Keratinocyte (primary cell): ENCODE measurements around the gene SHC3. TPM values are rescaled to one million over a fixed set of nuclear protein-coding genes. Genes with fewer than 3 reads are reported as not detected.

ENCODE experiments used
- DNase-seq: peaks from one replicate; pipeline ENCODE4 v3.0.0-alpha.2; 2011; ENCODE audit warnings: low read depth, missing footprints, low spot score
- FAIRE-seq: peaks from 2 replicates; lab custom pipeline; 2011; peaks lifted over from hg19 to GRCh38; lab: Jason Lieb, UNC
- H2AFZ ChIP-seq: 2 replicates; pipeline ENCODE4 v1.6.0; 2012; ENCODE audit warnings: low read length, control low read depth, inconsistent platforms; ENCODE audit not compliant: control insufficient read depth
- H3K27ac ChIP-seq: 2 replicates; pipeline ENCODE4 v1.5.1; 2011; ENCODE audit warnings: low read length; ENCODE audit not compliant: control insufficient read depth, insufficient read depth
- H3K27me3 ChIP-seq: 3 replicates; pipeline ENCODE4 v1.6.0; 2011; ENCODE audit warnings: low read length; ENCODE audit not compliant: control insufficient read depth, insufficient read depth; ENCODE audit errors: extremely low read depth
- H3K36me3 ChIP-seq, 2 experiments: 2 replicates in 1 of 2; 3 replicates in 1 of 2; pipeline ENCODE4 v1.5.1; 2011; ENCODE audit warnings: low read length in 2 of 2, mild to moderate bottlenecking in 1 of 2; ENCODE audit not compliant: control insufficient read depth in 2 of 2, insufficient read depth in 2 of 2; ENCODE audit errors: extremely low read depth in 1 of 2
- H3K4me1 ChIP-seq: 3 replicates; pipeline ENCODE4 v1.5.1; 2011; ENCODE audit warnings: low read length; ENCODE audit not compliant: control insufficient read depth, insufficient read depth; ENCODE audit errors: extremely low read depth
- H3K4me2 ChIP-seq: 3 replicates; pipeline ENCODE4 v1.6.0; 2011; ENCODE audit warnings: low read depth, low read length; ENCODE audit not compliant: control insufficient read depth, insufficient read depth; ENCODE audit errors: extremely low read depth
- H3K4me3 ChIP-seq, 3 experiments: fragments of 200-600 bp in 1 of 3; sonication (generic) in 1 of 3; 2 replicates in 2 of 3; 3 replicates in 1 of 3; pipeline ENCODE4 v1.5.1; 2011 to 2016; ENCODE audit warnings: low read length in 3 of 3, mild to moderate bottlenecking in 3 of 3, control low read depth in 2 of 3, inconsistent platforms in 1 of 3, low read depth in 1 of 3, mixed read lengths in 1 of 3, mixed run types in 1 of 3, moderate library complexity in 1 of 3; ENCODE audit not compliant: control insufficient read depth in 2 of 3, insufficient read depth in 2 of 3; ENCODE audit errors: extremely low read depth in 1 of 3
- H3K79me2 ChIP-seq: 2 replicates; pipeline ENCODE4 v1.6.0; 2012; ENCODE audit warnings: low read length; ENCODE audit not compliant: control insufficient read depth, insufficient read depth
- H3K9ac ChIP-seq: 3 replicates; pipeline ENCODE4 v1.6.0; 2011; ENCODE audit warnings: low read length; ENCODE audit not compliant: control insufficient read depth, insufficient read depth; ENCODE audit errors: extremely low read depth
- H3K9me1 ChIP-seq: 3 replicates; pipeline ENCODE4 v1.6.0; 2011; ENCODE audit warnings: low read length; ENCODE audit not compliant: control insufficient read depth, insufficient read depth; ENCODE audit errors: extremely low read depth
- H3K9me3 ChIP-seq: 2 replicates; pipeline ENCODE4 v1.5.1; 2012; ENCODE audit warnings: low read depth, low read length; ENCODE audit not compliant: control insufficient read depth
- H4K20me1 ChIP-seq: 3 replicates; pipeline ENCODE4 v1.6.0; 2011; ENCODE audit warnings: low read length; ENCODE audit not compliant: control insufficient read depth, insufficient read depth; ENCODE audit errors: extremely low read depth
- CTCF ChIP-seq, 3 experiments: IDR thresholded peaks in 1 of 3; conservative IDR thresholded peaks in 1 of 3; optimal IDR thresholded peaks in 1 of 3; 2 replicates in 2 of 3; 3 replicates in 1 of 3; pipeline versions ENCODE3 to v1.5.1; 2011; ENCODE audit warnings: low read length in 3 of 3, mild to moderate bottlenecking in 3 of 3, moderate library complexity in 2 of 3, control low read depth in 1 of 3, inconsistent platforms in 1 of 3; ENCODE audit not compliant: insufficient read depth in 2 of 3; ENCODE audit errors: extremely low read depth in 1 of 3
- EZH2 ChIP-seq: IDR thresholded peaks from one replicate; pipeline ENCODE4 v1.6.1; 2012; ENCODE audit warnings: inconsistent platforms, mild to moderate bottlenecking, low read length, moderate library complexity
- dilution Hi-C: fragments of 300-500 bp; cut with MboI; formaldehyde crosslinking; loops from one replicate; pipeline ENCODE4 v1.7.0; 2020; ENCODE audit warnings: low sequenced_read_pairs; ENCODE audit not compliant: extremely low pct_ligation_motif_present
- polyA plus RNA-seq, 5 experiments: library from polyadenylated mRNA; depleted of rRNA in 3 of 5; stranded (reverse) in 3 of 5; stranded (forward) in 1 of 5; unstranded in 1 of 5; fragments of >200 nt; gene quantifications; 1 replicate in 1 of 5; 2 replicates in 3 of 5; 3 replicates in 1 of 5; pipeline versions ENCODE4 v1.2.1 to v1.2.3, GENCODE V29; 2011 to 2012; ENCODE audit warnings: missing spikeins in 2 of 5, low read depth in 1 of 5, low replicate concordance in 1 of 5

SHC3 gene
- polyA plus RNA-seq, 1 donor (not counting 4 experiments of a cell fraction or from before 2014, with no cell fraction given): 0.03 TPM

- Histone ChIP-seq H3K9me1 (no peaks in the 10 kb centered on the region), H3K4me3 (no peak overlapping the region), H3K27ac (no peak overlapping the region), H3K4me2 (no peak overlapping the region), H2AFZ (no peak overlapping the region), H4K20me1 (no peaks in the 10 kb centered on the region), H3K9me3 (no peaks in the 10 kb centered on the region), H3K4me1 (no peaks in the 10 kb centered on the region), H3K79me2 (no peaks in the 10 kb centered on the region), H3K9ac (no peak overlapping the region), H3K27me3 (no peaks in the 10 kb centered on the region), H3K36me3 (no peaks in the 10 kb centered on the region)
- DNase-seq (no peak), FAIRE-seq (no peak)
- TF ChIP-seq CTCF (optimal IDR thresholded peaks at IDR 0.05 in 1 of 3, IDR thresholded peaks at IDR 0.05 in 1 of 3, conservative IDR thresholded peaks at IDR 0.05 in 1 of 3; ENCODE audit: extremely low read depth in 1 of 3, insufficient read depth in 2 of 3, low read length in 3 of 3) (no peak), EZH2 (no peak)
- dilution Hi-C loops: no loop called here
Observed at GRCh38 chr9:89104821-89105220, 73.8 kb downstream of the SHC3 start.

- dilution Hi-C loops: no loop called here
- H3K4me3 ChIP-seq: no peak overlapping the region
- H3K27ac ChIP-seq: no peak overlapping the region
- H3K27me3 ChIP-seq: no peaks in the 10 kb centered on the region
- no peaks in the 10 kb centered on the region for H4K20me1 ChIP-seq
- H3K9me1 ChIP-seq: no peaks in the 10 kb centered on the region
- H3K9ac ChIP-seq: no peak overlapping the region
- H3K9me3 ChIP-seq: no peaks in the 10 kb centered on the region
- DNase-seq (no peak), FAIRE-seq (no peak)
- no peak overlapping the region for H2AFZ ChIP-seq
- no peaks in the 10 kb centered on the region for H3K79me2 ChIP-seq
- H3K4me2 ChIP-seq: no peak overlapping the region
- no peaks in the 10 kb centered on the region for H3K36me3 ChIP-seq
- TF ChIP-seq EZH2: no peak
- TF ChIP-seq CTCF (optimal IDR thresholded peaks at IDR 0.05 in 1 of 3, IDR thresholded peaks at IDR 0.05 in 1 of 3, conservative IDR thresholded peaks at IDR 0.05 in 1 of 3; ENCODE audit: extremely low read depth in 1 of 3, insufficient read depth in 2 of 3, low read length in 3 of 3): no peak
- no peaks in the 10 kb centered on the region for H3K4me1 ChIP-seq
Observed at GRCh38 chr9:89097219-89097618, 81.4 kb downstream of the SHC3 start.
